SK-N-SH (cell line): ENCODE results near the gene MAGI2.
A peak's percentile ranks its signal among the peaks of the same experiment; 100 is the strongest.

ENCODE experiments used
- CHD2 ChIP-seq: fragments of 150-350 bp; IDR thresholded peaks from 2 replicates; pipeline ENCODE4 v1.6.1; 2018; ENCODE audit warnings: low read length; ENCODE audit not compliant: partially characterized antibody
- CTCF ChIP-seq: fragments of 200-600 bp; sonication (generic); IDR thresholded peaks from 2 replicates; pipeline ENCODE4 v1.6.1; 2017; ENCODE audit warnings: antibody characterized with exemption, mild to moderate bottlenecking, moderate library complexity
- EP300 ChIP-seq, 2 experiments: IDR thresholded peaks; 2 replicates each; pipeline versions ENCODE4 v1.4.0 to v1.6.1; 2012; ENCODE audit warnings: borderline replicate concordance in 1 of 2, low read depth in 1 of 2, low read length in 1 of 2
- PBX3 ChIP-seq: IDR thresholded peaks from 2 replicates; pipeline ENCODE4; 2012

- TF ChIP-seq CHD2, result peak; percentile 55
- no peak for TF ChIP-seq CTCF
- no peak for TF ChIP-seq PBX3
- TF ChIP-seq EP300 (IDR thresholded peaks at IDR 0.05; ENCODE audit: borderline replicate concordance in 1 of 2, low read depth in 1 of 2, low read length in 1 of 2), result peak in 1 of 2 experiments; percentile 65; a peak in 2 of 4 replicates
Observed at GRCh38 chr7:78473571-78474301, 979.7 kb downstream of the MAGI2 start.
